Ovary (tissue), 3 donors: Measurements from ENCODE around the gene C10orf62.

Experiments
- CTCF ChIP-seq, 3 donors: fragments of 450-650 bp in 2 of 3; fragments of 200-600 bp in 1 of 3; IDR thresholded peaks; one replicate each; pipeline versions ENCODE4 v1.5.1 to v1.8.0; 2016 to 2022; ENCODE audit warnings: antibody characterized with exemption in 3 of 3, mild to moderate bottlenecking in 1 of 3
- EP300 ChIP-seq: sonication (generic); formaldehyde crosslinking; IDR thresholded peaks from one replicate; pipeline ENCODE4 v1.6.1; 2017; ENCODE audit warnings: antibody characterized with exemption
- POLR2A ChIP-seq: fragments of 450-650 bp; IDR thresholded peaks from one replicate; pipeline ENCODE4 v1.6.1; 2017; ENCODE audit warnings: antibody characterized with exemption, mild to moderate bottlenecking, moderate library complexity
- donor health status: DM: no; HTN: no; CAD: no.

- TF ChIP-seq POLR2A (no peak), EP300 (no peak), CTCF (IDR thresholded peaks at IDR 0.05) (no peak)
These were observed 28.8 kb downstream of the C10orf62 start for GRCh38 chr10:97618285-97618684.
